ENCODE results near the gene XRCC5.
"Not testable (repeated sequence)": the region's sequence is repeated elsewhere in the genome, so short reads cannot be mapped to it uniquely, and the experiment has no call there.

XRCC5 gene

DNA sequence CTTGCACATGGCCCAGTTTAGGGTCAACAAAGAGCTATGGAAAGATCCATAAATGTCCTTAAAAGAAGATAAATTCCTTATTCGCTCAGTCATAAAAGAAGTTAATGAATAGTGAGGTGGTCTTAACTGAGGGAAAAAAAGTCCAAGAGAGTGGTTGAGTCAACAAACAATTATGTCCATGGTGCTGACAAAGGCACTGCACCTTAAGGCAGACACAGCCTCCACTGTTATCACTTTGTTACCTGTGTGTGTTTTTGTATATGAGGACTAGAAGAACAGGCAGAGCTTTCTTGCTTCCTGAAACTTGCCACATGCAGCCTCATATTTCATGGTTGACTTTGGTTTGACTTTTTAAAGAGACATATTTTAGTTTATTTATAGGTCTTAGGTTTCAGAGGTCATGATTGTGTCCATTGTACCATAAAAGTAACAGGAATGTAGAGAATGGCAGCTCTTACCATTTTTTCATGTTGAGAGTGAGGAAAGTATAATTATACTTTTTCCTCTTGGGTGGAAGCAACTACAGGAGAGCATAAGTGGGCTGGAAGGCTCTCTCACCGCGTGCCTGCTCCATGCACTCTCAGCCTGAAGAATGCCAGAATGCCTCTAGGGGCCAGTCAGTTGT lies 93.6 kb downstream of the XRCC5 start:
- DNase-seq (ENCODE audit: low read depth), result no peak

DNA sequence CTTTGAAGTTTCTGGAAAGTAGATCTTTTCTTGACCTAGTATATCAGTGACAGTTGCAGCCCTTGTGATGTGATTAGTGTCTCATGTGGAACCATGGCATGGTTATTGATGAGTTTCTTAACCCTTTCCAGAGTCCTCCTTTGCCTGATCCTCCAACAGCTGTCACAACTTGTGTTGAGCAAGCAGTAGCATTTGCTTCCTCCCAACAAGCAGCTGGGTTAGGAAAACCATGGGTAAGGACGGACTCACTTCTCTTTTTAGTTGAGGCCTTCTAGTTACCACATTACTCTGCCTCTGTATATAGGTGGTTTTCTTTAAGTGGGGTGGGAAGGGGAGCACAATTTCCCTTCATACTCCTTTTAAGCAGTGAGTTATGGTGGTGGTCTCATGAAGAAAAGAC lies 96.3 kb downstream of the XRCC5 start:
- no peak for DNase-seq (ENCODE audit: low read depth)

DNA sequence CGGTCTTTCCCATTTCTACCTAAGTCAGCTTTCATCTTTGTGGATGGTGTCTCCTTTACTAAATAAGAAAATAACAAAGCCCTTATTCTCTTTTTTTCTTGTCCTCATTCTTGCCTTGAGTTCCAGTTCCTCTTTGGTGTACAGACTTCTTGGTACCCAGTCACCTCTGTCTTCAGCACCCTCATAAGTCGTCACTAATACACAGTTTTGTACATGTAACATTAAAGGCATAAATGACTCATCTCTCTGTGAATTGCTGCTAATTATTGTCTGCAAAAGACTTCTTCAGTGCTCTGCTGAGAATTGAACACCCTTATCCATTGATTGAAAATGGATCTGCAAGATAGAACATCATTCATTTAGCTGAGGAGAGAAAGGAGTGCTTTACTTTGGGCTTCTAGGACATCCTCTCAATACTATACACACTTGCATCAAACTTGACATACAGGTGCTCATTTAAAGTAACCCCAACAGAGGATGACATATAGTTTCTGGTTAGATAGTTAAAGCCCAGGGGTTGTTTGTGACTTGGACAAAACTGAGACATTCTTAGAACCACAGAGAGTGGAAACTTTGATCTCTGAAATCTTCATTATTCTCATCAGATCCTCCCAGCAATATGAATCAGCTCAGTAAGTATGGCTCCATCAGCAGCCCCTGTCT lies 97.0 kb downstream of the XRCC5 start:
- no peak for DNase-seq (ENCODE audit: low read depth)

DNA sequence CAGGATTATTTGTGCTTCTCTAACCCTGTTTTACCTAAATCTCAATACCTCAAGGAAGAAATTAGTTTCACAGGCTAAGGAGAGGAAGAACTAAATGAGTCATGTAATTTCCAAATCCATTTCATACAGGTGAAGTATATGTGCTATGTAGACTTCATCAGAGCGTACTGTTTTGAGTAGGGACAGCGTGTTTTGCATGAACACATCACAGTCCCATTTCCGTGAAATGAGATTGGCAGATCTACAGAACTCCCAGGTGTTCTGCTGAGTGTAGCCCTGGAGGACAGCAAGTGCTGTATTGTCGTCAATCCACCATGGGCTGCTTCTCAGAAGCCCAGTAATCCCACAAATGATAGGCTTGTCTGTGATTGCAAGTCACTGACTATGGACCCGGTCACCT lies 97.7 kb downstream of the XRCC5 start:
- DNase-seq (ENCODE audit: low read depth), result no peak

DNA sequence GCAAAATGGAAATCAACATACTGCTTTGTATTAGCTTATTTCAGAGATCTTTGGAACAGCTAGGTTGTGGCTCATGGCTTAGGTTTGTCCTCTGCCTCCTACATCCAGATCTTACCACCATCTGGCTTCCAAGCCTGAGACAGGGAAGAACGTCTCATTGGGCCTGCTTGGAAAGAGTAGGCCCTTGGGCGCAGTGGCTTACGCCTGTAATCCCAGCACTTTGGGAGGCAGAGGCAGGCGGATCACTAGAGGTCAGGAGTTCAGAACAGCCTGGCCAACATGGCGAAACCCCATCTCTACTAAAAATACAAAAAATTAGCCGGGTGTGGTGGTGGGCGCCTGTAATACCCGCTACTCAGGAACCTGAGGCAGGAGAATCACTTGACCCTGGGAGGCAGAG lies 99.5 kb downstream of the XRCC5 start:
- not testable (repeated sequence) for DNase-seq (ENCODE audit: low read depth)

DNA sequence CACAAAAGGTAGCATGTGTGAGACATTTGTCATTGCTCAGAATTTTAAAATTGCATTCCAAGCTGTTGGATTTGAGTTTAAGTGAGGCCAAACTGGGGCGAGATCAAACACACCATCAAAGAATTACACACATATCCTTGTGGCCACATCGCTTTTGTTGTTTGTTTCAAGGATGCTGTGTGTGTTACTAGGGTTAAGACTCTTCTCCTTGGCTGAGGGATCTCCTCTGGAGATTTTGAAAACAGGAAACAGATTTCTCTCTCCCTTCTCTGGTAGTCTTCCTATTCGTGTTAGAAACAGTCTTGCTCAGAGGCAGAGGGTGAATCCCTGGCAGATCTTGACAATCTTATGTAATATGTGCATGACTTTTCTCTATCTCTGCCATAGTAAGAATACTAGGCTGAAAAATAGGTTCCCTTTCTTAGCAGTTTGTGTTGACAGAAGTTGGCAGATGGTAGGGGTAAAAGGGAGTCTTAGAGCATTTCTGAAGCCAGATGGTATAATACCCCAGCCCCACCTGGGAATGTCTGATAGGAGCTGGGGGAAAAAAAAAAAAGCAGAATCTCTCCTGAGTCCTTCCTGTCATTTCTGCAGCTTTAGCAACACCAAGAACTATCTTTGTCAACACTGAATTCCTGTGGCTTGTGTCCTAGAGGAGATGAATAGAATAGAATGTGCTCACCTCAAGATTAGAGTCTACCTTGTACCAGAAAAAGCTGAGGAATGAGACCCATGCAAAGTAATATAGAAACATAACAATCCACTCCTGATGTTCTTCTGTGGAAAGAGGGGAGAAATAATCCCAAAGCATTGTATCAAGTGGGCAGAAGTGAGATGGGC lies 101.8 kb downstream of the XRCC5 start:
- no peak for DNase-seq (ENCODE audit: low read depth)

DNA sequence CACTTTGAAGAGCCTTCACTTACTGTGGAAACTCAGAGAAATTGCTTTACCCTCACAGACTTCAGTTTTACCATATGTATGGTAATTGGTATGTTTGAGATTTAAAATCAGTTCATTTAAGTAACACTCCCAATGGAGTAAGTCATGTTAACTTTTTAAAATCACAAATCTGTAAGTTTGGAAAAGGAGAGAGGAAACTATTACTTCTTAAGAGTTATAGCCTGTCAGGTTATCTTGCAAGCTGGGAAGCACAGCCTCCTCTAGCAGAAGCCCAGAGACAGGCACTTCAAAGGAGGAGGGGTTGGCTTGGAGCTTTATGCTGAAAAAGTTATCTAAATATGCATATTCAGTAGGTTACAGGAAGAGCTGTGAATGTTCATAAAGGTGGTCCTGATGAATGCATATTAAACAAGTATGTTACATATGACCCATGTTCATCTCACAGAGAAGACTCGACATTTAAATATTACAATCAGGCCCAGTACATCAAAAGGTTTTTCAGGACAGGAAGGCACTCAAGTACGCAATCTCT lies 102.5 kb downstream of the XRCC5 start:
- no peak for DNase-seq (ENCODE audit: low read depth)

DNA sequence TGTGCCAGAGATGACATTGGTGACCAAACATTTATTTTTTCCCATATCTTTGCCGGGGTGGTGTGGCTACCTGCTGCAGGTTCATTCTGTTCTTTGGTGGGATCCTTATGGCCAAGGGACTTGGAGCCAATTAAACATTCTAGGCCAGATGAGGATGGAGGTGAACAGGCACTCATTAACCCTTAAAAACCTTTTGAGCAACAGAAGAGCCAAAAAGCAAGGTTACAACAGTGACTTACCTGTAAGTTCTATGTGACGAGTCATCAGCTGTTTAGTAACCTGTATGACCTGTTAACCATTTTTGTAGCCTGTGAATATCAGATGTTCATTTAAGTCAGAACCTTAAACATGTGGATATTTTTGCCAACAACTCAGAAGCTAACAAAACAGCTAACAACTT lies 105.6 kb downstream of the XRCC5 start:
- no peak for DNase-seq (ENCODE audit: low read depth)

DNA sequence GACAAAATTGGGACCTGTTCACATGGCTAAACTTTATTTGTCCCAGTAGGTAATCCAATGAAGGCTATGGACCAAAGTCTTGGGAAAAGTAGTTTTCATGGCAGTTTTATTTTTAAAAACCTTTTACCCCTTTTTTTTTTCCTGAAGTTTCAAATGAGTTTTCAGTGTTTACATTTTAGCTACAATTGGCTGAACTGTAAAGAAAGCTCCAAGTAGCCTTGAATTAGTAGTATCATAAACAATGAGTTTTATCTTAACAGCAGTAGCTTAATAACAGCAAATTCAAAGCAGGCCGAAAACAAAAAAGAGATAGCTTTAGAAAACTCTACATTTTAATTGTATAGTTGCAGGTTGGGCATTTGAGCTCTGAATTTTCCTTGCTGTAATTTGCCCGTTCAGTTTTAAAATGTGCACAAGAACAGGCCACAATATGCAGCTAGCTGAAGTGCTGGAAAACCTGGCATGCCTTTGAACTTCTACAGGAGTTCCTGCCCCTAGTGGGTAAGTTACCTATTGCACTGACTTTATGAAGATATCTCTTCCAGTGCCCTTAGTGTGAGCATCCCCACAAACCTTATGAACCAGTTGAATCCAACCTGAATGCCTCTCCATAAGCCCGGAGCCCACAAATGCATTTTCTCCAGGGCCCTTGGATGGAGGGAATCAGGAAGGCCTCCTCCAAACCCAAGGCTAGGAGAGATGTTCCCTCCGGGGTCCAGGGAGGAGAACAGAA lies 106.7 kb downstream of the XRCC5 start:
- DNase-seq (ENCODE audit: low read depth), result no peak

DNA sequence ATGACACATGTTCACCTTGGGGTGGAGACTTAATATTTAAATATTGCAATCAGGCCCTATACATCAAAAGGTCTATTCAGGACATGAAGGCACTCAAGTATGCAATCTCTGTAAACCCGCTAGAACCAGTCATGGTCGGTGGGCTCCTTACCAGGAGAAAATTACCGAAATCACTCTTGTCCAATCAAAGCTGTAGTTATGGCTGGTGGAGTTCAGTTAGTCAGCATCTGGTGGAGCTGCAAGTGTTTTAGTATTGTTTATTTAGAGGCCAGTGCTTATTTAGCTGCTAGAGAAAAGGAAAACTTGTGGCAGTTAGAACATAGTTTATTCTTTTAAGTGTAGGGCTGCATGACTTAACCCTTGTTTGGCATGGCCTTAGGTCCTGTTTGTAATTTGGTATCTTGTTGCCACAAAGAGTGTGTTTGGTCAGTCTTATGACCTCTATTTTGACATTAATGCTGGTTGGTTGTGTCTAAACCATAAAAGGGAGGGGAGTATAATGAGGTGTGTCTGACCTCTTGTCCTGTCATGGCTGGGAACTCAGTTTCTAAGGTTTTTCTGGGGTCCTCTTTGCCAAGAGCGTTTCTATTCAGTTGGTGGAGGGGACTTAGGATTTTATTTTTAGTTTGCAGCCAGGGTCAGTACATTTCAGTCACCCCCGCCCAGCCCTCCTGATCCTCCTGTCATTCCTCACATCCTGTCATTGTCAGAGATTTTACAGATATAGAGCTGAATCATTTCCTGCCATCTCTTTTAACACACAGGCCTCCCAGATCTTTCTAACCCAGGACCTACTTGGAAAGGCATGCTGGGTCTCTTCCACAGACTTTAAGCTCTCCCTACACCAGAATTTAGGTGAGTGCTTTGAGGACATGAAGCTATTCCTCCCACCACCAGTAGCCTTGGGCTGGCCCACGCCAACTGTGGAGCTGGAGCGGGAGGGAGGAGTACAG lies 108.1 kb downstream of the XRCC5 start:
- no peak for DNase-seq (ENCODE audit: low read depth)

DNA sequence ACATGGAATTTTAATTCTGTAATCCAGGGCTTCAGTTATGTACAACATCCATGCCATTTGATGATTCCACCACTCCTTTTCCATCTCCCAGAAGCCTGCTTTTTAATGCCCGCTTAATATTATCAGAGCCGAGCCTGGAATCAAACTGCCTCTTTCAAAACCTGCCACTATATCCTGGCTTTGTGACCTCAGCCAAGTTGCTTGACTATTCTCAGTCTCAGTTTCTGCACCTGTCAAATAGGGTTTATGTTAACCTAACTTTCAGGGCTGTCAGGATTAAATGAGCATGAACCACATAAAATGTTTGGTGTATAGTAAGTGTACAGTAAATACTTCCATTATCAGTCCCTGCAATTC lies 108.7 kb downstream of the XRCC5 start:
- DNase-seq (ENCODE audit: low read depth), result no peak

DNA sequence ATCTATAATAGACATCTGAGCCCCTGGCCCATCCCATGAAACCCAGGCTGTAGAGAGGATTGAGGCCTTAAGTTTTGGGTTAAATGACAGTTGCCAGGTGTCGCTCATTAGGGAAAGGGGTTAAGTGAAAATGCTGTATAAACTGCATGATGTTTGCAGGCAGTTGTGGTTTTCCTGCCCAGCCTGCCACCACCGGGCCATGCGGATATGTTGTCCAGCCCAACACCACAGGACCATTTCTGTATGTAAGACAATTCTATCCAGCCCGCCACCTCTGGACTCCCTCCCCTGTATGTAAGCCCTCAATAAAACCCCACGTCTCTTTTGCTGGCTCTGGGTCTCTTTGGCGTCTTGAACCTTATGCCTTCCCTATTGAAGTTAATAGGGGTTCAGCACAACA lies 110.7 kb downstream of the XRCC5 start:
- DNase-seq (ENCODE audit: low read depth), result no peak

DNA sequence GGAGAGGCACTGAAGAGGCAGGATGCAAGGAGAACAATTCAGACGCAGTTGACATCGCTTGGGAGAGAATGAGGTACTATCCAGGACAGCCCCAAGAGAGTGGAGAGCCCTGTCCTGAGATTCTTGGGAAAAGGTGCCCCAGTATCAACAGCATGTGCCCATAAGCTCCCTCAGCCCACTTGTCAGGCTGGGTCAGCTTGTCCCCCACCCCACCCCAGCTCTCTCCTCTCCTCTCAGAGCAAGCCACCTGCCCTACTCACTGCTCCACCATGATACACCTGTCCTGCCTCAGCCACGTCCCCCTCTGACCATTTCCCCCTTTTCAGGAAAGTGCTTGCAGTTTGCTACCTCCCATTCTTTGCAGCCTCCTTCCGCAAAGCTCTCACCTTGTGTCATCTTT lies 111.8 kb downstream of the XRCC5 start:
- no peak for DNase-seq (ENCODE audit: low read depth)

DNA sequence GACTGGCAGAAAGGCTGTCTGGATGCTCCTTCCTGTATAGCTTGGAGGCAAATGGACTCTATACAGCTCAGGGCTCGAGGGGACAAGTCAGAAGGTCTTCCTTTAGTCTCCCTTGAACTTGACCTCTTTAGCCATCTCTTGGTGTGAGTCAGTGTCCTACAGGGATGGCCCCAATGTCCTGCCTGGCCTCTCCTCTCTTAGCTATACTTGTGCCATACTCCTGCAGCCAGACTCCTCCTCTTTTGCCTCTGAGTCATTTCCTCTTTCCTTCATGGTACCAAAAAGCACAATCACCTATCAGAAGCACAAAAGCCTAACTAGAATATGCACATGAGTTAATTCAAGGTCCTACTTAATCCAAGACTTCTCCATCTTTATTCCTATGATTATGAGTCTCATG lies 112.7 kb downstream of the XRCC5 start:
- DNase-seq (ENCODE audit: low read depth), result no peak

DNA sequence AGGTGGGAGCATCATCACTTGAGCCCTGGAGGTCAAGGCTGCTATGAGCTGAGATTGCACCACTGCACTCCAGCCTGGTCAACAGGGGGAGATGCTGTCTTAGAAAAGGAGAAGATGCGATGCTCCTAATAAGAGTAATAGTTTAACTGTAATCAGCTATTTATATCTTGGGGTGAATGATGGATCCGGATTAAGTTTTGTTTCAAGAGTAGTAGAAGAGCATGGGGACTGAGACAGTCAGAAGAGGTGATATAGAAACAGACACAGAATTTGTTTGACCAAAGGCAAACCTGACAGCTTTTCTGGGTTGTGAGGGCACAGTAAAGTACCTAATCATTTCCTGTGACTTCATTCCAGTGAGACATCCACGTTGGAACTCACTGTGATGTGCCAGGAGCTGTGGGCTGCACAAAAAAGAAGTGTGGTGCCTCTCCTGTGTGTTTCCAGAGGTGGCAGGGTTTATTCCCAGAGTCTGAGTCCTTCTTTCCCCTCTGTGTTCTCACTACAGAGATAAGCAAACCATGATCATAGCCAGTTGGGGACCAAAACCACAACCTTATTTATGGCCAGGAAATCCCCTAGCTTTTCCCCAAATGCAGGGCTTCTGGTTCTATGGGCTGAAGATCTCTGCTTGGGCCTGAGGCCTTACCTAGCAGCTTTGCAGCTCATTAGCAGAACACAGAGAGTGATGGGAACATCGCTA lies 113.7 kb downstream of the XRCC5 start:
- DNase-seq (ENCODE audit: low read depth), result no peak

DNA sequence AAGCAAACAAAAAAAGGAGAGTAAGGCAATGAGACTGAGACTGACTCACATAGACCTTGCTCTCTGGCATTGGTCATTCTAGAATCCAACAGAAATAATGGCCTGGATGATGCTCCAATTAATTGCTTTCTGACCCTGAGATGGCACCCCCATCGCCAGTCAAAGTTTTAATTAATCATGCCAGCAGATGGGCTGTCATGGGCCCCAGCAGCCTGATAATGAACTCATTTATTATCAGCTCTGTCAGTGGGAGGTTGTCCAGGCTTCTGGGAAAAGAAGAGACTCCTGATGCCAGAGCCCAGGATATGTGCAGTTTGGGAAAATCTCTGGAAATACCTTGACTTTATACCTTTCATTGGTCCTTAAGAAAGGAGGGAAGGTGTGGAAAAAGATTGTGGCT lies 115.2 kb downstream of the XRCC5 start:
- no peak for DNase-seq (ENCODE audit: low read depth)

DNA sequence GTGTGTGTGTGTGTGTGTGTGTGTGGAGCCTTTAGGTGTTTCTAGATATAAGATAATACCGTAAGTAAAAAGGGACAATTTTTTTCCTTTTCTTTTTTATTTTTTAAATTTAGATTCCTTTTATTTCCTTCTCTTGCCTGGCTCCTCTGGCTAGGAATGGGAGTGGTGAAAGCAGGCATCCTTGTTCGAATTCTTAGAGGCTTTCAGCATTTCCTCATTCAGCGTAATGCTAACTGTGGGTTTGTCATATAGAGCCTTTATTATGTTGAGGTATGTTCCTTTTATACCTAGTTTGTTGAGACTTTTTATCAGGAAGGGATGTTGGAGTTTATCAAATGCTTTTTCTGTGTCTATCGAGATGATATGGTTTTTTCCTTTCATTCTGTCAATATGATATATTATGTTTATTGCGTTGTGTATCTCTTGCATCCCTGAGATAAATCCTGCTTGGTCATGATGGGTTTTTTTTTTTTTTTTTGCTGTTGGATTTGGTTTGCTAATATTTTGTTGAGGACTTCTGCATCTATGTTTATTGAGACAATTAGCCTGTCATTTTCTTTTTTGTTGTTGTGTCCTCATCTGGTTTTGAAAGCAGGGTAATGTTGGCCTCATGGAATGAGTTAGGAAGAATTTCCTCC lies 120.2 kb downstream of the XRCC5 start:
- DNase-seq (ENCODE audit: low read depth), result no peak

DNA sequence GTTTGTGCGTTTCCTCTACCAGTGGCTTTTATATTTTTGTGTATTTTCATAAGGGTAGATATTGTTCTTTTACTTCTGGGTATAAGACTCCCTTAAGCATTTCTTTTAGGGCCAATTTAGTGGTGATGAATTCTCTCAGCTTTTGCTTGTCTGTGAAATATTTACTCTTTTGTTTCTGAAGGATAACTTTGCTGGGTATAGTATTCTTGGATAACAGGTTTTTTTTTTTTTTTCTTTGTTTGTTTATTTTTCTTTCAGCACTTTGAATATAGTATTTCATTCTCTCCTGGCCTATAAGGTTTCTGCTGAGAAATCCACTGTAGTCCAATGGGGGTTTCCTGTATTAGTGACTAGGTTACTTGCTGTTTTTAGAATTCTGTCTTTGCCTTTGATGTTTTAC lies 122.7 kb downstream of the XRCC5 start:
- DNase-seq (ENCODE audit: low read depth), result no peak

DNA sequence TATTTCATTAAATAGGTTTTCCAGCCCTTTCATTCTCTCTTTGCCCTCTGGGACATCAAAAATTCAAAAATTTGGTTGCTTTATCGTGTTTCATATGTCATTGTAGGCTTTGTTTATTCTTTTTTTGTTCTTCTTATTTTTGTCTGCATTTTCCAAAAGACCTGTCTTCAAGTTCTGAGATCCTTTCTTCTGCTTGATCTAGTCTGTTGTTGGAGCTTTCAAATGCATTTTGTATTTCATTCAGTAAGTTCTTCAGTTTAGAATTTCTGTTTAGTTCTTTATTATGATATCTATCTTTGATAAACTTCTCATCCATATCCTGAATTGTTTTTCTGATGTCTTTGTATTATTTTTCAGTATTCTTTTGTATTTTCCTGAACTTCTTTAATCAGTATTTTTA lies 123.6 kb downstream of the XRCC5 start:
- DNase-seq (ENCODE audit: low read depth), result no peak
